PC-3 (cell line): ENCODE data around the gene UCP1.

Experiments
- CTCF ChIP-seq: fragments of 300-600 bp; sonication (generic); conservative IDR thresholded peaks from 2 replicates; pipeline ENCODE4 v1.5.1; 2017; ENCODE audit warnings: antibody characterized with exemption, low read depth, mild to moderate bottlenecking, low read length
- EZH2 ChIP-seq: fragments of 300-600 bp; sonication (generic); IDR thresholded peaks from one replicate; pipeline ENCODE4 v1.6.1; 2017; ENCODE audit warnings: antibody characterized with exemption, mild to moderate bottlenecking, low read length; ENCODE audit not compliant: unreplicated experiment
- EZH2phosphoT487 ChIP-seq: fragments of 300-600 bp; sonication (generic); IDR thresholded peaks from 2 replicates; pipeline ENCODE4 v1.6.1; 2018; ENCODE audit warnings: mild to moderate bottlenecking, antibody characterized with exemption, low read length, borderline replicate concordance

GRCh38 chr4:140533951-140534480 lies 34.7 kb downstream of the UCP1 start:
- TF ChIP-seq CTCF (no peak), EZH2 (no peak), EZH2phosphoT487 (no peak)
